ENCODE results near the gene INF2.

INF2 gene

DNA sequence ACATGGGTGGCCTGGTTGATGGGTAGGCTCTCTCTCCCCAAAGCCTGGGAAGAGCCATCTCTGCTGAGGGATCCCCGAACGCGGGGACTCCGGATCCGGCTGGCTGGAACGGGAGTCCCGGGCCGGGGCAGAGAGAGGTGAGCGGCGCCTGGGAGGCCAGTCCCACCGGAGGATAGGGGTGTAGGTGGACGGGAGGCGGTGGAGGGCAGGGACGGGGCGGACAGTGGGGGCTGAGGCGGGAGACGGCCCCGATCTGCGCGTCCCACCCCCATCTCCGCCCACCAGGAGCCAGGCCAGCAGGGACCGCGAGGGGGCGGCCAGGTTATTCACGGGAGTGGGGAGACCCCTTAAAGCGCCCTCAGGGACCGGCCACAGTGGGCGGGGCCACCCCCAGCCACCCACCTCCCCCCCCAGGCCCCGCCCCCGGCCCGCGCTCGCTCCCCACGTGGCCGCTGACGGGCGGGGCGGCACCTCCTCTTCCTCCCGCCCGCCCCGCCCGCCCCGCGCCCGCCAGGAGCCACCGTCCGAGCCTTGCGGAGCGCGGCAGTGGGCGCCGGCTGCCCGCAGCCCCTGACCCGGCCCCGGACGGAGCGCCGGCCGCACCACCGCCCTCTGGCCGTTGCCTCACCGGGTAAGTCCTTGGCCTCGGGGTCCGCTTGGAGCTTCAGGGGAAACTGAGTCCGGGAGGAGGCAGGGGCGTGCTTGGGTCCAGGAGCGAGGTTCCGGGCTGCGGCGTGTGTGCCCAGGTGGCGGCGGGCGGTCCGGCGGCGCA, at the start of gene INF2:
Gene INF2 (plus strand): TSS at position 510 of the 772 bp plus-strand sequence. CDS start 11,748 bp downstream, outside the sequence.
- Mint-ChIP-seq H3K9me3 (peaks cover 5% of the 10 kb centered on the region), H3K4me1 (peaks cover 24% of the 10 kb centered on the region), H3K27ac (no peak within 1 kb of the TSS), H3K4me3 (peak within 1 kb of the TSS; percentile 76), H3K27me3 (ENCODE audit: low read depth, poor library complexity) (no peaks in the 10 kb centered on the region), H3K36me3 (ENCODE audit: low read depth) (no peaks in the 10 kb centered on the region)
- peak; percentile 75 for DNase-seq
- TF ChIP-seq, protein P1, sequence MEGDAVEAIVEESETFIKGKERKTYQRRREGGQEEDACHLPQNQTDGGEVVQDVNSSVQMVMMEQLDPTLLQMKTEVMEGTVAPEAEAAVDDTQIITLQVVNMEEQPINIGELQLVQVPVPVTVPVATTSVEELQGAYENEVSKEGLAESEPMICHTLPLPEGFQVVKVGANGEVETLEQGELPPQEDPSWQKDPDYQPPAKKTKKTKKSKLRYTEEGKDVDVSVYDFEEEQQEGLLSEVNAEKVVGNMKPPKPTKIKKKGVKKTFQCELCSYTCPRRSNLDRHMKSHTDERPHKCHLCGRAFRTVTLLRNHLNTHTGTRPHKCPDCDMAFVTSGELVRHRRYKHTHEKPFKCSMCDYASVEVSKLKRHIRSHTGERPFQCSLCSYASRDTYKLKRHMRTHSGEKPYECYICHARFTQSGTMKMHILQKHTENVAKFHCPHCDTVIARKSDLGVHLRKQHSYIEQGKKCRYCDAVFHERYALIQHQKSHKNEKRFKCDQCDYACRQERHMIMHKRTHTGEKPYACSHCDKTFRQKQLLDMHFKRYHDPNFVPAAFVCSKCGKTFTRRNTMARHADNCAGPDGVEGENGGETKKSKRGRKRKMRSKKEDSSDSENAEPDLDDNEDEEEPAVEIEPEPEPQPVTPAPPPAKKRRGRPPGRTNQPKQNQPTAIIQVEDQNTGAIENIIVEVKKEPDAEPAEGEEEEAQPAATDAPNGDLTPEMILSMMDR (IDR thresholded peaks at IDR 0.05), result no peak

DNA sequence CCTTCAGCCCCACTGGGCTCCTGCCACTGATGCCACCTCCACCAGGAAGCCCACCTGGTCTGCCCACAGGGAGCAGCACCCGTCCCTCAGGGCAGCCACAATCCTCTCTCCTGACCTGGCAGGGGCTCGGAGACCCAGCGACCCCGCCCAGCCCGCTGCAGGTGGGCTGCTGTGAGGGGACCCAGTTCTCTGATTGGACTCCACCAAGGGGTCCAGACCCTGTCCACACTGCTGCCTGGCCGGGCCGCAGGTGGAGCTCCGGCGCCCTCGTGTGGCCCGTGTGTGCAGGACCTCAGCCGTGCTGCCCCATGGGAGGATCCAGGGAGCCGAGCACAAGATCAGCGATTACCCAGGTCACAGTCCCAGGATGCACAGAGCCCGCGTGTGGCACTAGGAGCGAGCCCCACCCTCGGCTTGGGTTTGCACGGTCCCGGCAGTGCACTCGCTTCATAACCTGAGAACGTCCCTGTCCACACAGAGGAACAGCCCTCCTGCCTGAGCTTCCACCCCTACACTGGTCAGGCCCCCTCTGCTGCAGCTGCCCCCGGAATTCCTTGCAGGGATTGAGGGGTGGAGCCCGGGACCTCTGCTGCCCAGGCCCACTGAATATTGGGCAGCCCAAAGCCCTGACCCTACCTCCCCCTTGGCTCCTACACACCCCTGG, 49.4 kb upstream of the INF2 start:
- peaks cover 5% of the 10 kb centered on the region for H3K9me3 Mint-ChIP-seq
- DNase-seq, result peak; percentile 85
- H3K27ac Mint-ChIP-seq, result no peak overlapping the region
- H3K4me3 Mint-ChIP-seq, result no peak overlapping the region
- peaks cover 14% of the 10 kb centered on the region for H3K4me1 Mint-ChIP-seq
- H3K27me3 Mint-ChIP-seq (ENCODE audit: low read depth, poor library complexity), result peaks cover 46% of the 10 kb centered on the region
- TF ChIP-seq, protein P1 (IDR thresholded peaks at IDR 0.05), result peak; percentile 97
- H3K36me3 Mint-ChIP-seq (ENCODE audit: low read depth), result peaks cover 5% of the 10 kb centered on the region

DNA sequence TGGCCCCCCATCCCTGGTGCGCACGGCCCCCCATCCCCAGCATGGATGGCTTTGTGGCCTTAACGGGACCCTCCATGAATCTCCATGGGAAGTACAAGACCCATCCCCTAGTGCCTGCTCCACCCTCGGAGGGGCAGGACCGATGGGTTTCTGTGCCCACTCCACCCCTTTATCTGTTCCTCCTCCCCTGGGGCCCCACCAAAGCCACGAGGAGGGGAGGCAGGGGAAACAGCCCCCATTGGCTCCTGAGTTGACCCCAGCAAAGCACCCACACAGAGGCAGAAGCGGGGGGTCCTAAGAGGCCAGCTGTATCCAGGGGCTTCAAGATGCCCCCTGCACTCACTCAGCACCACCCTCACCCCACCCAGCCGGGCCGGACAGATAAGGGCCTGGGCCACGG, 48.7 kb upstream of the INF2 start:
- peaks cover 9% of the 10 kb centered on the region for H3K36me3 Mint-ChIP-seq (ENCODE audit: low read depth)
- peaks cover 11% of the 10 kb centered on the region for H3K9me3 Mint-ChIP-seq
- TF ChIP-seq, protein P1 (IDR thresholded peaks at IDR 0.05), result no peak
- no peak overlapping the region for H3K27ac Mint-ChIP-seq
- H3K4me1 Mint-ChIP-seq, result peaks cover 14% of the 10 kb centered on the region
- H3K27me3 Mint-ChIP-seq (ENCODE audit: low read depth, poor library complexity), result peaks cover 47% of the 10 kb centered on the region
- DNase-seq, result no peak
- H3K4me3 Mint-ChIP-seq, result no peak overlapping the region

DNA sequence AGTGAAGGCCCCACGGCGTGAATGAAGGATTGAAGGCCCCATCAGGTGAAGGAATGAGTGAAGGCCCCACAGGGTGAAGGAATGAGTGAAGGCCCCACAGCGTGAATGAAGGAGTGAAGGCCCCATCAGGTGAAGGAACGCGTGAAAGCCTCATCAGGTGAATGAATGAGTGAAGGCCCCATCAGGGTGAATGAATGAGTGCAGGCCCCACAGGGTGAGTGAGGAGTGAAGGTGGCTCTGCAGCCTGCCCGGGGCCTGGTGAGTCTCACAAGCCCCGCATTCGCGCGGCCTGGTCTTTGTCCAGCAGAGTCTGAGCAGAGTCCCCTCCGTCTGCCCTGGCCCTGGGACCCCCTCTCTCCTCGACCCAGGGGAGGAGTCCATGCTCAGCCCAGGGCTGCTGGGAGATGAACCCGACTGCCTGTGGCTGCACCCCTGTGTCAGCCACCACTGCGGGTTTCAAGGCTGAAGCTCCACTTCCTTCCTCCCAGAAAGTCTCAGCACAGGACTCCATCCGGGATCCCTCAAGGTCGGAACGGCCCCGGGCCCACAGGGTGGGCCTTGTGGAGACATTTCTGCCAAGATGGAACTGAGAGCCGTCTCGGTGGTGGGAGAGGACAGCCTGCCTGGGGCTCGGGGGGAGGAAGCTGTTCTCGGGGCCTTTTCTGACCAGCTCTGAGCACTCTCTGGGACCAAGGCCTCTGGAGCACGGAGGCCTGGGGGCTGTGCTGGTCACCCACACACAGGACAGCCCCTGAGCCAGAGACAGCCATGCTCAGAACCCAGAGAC, 47.5 kb upstream of the INF2 start:
- H3K9me3 Mint-ChIP-seq, result peaks cover 19% of the 10 kb centered on the region
- peaks cover 9% of the 10 kb centered on the region for H3K36me3 Mint-ChIP-seq (ENCODE audit: low read depth)
- H3K27ac Mint-ChIP-seq, result no peak overlapping the region
- no peak overlapping the region for H3K4me3 Mint-ChIP-seq
- peaks cover 50% of the 10 kb centered on the region for H3K27me3 Mint-ChIP-seq (ENCODE audit: low read depth, poor library complexity)
- DNase-seq, result no peak
- peaks cover 14% of the 10 kb centered on the region for H3K4me1 Mint-ChIP-seq
- TF ChIP-seq, protein P1 (IDR thresholded peaks at IDR 0.05), result no peak

DNA sequence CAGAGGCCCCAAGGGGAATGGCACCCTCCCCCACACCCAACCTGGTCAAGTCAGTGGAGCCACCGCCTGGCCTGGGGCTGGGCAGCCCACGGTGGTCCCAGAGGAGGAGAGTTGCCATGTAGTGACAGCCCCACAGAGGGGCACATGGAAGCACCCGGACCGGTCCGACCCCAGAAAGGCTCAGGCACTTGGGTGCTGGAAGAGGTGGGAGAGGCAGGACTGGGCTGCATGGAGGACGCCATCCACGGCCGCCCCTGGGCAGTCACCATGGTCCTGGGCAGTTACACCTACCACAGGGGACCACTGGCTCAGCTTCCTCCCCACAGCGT, 46.9 kb upstream of the INF2 start:
- Mint-ChIP-seq H3K9me3 (peaks cover 19% of the 10 kb centered on the region), H3K27me3 (ENCODE audit: low read depth, poor library complexity) (peaks cover 46% of the 10 kb centered on the region), H3K4me3 (no peak overlapping the region), H3K4me1 (peaks cover 14% of the 10 kb centered on the region), H3K36me3 (ENCODE audit: low read depth) (peaks cover 9% of the 10 kb centered on the region), H3K27ac (no peak overlapping the region)
- DNase-seq, result no peak
- TF ChIP-seq, protein P1 (IDR thresholded peaks at IDR 0.05), result no peak

Measured in nephron progenitor cell (in vitro differentiated cells).